Kidney capillary endothelial cell (primary cell): ENCODE results near the gene REPS1.
"Not testable (repeated sequence)": the region's sequence is repeated elsewhere in the genome, so short reads cannot be mapped to it uniquely, and the experiment has no call there.

Experiments used
- DNase-seq: peaks from one replicate; pipeline ENCODE4 v3.0.0-alpha.2; 2018; ENCODE audit warnings: low spot score

REPS1 gene

DNA sequence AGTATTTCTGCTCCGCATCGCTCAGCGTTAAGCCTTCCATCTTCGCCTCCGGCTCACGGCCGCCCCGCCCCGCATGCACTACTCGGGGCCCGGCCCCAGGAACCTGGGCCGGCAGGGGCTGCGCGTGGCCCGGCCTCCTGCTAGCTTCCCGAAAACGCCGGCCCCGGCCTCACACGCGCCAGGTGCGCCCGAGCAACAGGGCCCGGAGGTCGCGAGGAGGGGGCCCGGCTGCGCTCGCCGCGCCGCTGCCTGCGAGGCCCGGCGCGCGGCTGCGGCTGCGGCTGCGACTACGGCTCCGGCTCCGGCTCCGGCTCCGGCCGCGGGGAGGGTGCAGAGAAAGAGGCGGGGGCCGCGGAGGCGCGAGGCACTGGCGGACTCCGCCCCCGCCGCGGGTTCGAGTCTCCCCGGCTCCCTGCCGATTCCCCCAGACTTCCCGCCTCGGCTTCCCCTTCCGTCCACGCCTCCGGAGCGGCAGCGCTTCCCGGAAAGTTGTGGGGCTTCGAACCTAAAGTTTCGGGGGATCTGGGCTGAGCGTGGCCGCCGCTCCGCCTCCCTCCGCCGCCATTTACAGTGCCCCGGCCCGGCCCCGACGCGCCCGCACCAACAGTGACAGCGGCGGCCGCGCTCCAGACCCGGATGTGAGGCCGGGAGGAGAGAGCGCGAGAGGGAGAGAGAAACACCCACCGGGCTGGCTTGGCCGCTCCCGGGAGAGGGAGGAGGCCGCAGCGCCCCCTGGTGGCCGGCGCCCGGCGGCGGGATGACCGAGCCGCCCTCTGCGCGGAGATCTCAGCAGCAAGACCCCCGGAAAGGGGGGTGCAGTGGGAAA is at the start of gene REPS1:
Gene REPS1, minus strand, starts transcription at position 611 of the 826 bp plus-strand sequence. Its CDS starts 571 bp downstream, at position 40.
- peak; percentile 87 for DNase-seq

DNA sequence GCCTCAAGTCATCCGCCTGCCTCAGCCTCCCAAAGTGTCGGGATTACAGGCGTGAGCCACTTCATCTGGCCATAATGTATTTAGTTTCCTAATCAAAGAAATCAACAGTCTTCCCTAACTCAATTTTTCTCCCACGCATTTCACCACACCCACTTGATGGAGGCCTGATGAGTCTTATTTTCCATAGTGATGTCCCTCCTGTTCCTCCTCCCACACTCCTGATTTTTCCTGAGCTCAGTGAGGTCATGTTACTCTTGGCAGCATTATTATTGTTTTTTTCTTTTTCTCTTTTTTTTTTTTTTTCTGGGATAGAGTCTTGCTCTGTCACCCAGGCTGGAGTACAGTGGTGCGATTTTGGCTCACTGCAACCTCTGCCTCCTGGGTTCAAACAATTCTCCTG is 49.4 kb upstream of the REPS1 start:
- no peak for DNase-seq

- DNase-seq: peak; percentile 29
These were observed 42.3 kb upstream of the REPS1 start for GRCh38 chr6:139030228-139030963.

- peak; percentile 51 for DNase-seq
These were observed 41.6 kb upstream of the REPS1 start for GRCh38 chr6:139029470-139030227.

DNA sequence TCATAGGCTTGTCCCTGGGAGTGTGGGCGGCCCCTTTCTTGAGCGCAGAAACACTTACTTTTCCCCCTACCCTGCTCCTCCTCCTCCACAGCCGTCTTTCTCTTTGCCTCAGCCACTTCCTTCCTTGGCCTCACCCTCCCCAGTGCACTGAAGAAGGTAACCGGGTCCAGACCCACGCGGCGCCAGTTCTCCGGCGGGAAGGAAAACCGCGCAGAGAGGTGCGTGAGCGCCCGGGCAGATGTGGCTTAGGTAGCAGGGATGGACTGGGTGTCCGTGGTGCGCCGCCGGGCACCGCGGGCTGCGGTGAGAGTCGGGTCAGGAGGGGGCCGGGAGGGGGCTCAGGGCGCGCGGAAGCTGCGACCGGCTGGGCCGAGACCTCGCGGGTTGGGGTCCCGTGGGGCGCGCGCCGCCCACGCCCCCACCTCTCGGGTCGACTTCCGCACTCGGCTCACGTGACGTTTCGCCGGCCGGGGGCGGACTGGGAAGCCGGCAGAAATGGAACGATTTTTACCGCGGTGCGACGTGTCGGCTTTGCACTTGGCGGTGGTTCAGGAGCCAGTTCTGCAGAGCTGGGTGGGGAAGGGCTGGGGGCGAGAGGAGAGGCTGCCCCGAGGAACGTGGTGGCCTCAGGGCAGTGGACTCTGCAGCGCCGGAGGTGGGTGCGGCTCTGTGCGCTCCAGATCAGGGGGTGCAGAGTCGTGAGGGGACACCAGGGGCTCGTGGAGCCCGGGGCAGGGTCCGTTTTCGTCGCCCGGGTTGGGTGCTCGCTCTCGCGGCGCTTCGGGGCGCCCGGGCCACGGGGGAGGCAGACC is 40.8 kb upstream of the REPS1 start, which contains the start of gene ABRACL:
Gene ABRACL, plus strand, starts transcription at position 88 of the 812 bp plus-strand sequence. CDS start 5,416 bp downstream, outside the sequence.
- no peak for DNase-seq

DNA sequence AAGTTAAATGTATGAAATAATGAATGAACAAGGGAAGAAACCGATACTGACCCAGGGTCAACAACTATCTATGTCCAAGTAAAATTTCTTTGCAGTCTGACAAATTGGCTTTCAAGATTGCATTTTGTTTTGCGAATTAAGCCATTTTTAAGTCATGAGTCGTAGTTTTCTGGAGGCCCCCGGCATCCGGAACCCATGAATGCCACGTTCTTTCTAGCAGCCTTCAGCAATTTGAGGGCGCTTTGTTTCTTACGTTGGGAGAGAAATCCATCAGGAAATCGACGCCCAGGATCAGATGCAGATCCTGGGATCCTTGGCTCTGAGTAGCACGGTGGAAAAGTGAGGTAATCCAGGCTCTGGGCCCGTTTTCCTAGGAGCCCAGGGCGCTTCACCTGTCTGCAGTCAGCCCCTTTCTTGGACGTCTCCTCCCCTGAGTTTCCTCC is 40.2 kb upstream of the REPS1 start:
- peak; percentile 62 for DNase-seq

GRCh38 chr6:139027620-139028182 is 39.6 kb upstream of the REPS1 start:
- peak; percentile 63 for DNase-seq

- DNase-seq: not testable (repeated sequence)
These were observed 37.4 kb upstream of the REPS1 start for GRCh38 chr6:139025416-139025815.

GRCh38 chr6:139020689-139021088 is 32.6 kb upstream of the REPS1 start:
- DNase-seq: no peak

GRCh38 chr6:139019722-139020121 is 31.7 kb upstream of the REPS1 start:
- no peak for DNase-seq

- no peak for DNase-seq
These were observed 29.2 kb upstream of the REPS1 start for GRCh38 chr6:139017227-139017626.

DNA sequence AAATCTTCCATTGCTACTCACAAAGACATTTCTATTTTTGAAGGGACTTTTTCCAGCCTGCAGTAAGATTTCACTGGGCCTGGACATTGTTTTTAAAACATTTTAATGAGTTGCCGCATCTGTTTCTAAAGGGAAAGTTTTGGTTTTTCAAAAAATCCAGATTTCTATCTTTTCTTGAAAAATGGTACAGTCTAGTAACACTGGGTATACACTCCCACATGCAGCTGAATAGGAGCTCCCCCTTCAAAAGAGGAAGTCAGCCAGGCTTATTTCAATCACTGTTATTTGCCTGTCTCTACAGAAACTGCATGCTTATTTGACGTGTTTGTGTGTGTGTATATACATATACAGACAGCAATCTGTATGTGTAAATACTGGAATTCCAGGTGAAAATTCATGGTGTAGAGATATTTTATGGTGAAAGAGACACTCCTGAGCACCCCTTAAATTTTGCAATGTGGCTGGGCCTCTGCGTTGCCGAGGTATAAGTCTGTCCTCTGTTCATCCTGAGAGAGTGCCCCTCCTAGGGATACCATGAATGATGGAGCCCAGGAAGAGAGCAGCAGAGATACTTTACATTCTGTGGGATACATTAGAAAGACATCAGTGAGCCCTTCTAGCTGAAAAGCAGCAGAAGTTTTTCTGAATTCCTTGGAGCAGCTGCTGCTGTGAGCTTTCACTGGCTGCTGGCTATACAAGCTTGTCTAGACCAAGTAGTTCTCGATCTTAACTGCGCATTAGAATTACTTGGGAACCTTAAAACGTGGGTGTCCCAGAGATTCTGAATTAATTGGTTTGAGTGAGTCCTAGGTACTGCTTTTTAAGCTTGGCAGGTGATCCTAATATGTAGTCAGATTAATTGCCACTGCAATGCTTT is 28.5 kb upstream of the REPS1 start:
- no peak for DNase-seq

DNA sequence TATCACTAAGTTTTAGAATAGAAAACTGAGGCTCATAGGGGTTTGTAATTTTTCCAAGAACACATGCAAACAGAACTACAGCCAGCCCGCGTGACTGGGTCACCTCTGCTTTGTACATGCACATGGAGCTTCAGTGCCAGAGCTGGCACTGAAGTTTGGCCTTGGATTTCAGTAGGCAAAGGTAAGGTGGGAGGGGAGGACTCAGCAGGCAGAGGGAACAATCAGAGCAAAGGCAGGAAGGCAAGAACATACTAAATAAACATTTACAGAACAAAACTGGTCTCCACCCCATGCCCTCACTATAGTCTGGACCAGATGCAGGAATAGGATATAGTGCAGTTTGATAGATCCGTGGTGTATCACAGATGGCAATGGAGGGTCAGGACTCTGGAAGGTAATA is 26.9 kb upstream of the REPS1 start:
- no peak for DNase-seq

GRCh38 chr6:139013185-139013800 is 25.2 kb upstream of the REPS1 start:
- no peak for DNase-seq

- no peak for DNase-seq
These were observed 23.9 kb upstream of the REPS1 start for GRCh38 chr6:139011980-139012379.

DNA sequence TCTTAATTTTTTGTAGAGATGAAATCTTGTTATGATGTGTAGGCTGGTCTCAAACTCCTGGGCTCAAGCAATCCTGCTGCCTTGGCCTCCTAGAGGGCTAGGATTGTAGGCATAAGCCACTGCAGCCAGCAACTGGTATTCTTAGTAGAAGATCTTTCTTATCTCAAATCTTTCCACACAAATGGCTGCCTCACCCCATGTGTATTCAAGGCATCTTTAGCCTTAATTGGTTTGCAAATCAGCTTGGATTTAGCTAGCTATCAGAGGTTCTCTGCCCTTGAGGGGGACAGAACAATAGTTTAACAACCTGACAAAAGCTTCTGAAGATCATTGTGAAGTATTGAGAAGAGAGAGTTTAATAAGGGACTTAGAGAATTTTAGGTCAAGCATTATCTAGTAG is 22.6 kb upstream of the REPS1 start:
- DNase-seq: no peak

DNA sequence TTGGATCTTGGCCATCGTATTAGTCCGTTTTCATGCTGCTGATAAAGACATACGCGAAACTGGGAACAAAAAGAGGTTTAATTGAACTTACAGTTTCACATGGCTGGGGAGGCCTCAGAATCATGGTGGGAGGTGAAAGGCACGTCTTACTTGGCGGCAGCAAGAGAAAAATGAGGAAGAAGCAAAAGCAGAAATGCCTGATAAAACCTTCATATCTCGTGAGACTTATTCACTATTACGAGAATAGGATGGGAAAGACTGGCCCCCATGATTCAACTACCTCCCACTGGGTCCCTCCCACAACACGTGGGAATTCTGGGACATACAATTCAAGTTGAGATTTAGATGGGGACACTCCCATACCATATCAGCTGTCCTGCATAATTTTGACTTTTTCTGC is 20.1 kb upstream of the REPS1 start:
- no peak for DNase-seq

DNA sequence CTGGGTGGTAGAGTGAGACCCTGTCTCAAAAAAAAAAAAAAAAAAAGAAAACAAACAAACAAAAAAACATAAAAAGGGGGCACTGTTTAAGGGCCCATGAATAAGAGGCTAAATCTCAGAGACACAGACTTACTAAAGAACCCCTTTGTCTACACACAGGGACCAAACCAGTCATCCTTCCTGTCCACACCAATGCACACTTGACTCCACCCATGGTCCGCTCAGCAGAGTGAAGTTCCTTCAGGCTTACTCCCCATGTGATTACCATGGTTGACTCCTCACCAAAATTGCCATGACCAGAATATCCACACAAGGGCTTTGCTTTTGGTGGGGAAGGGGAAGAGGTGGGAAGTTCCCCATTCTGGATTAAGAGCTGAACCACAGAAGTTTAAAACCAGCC is 19.4 kb upstream of the REPS1 start:
- DNase-seq: no peak

DNA sequence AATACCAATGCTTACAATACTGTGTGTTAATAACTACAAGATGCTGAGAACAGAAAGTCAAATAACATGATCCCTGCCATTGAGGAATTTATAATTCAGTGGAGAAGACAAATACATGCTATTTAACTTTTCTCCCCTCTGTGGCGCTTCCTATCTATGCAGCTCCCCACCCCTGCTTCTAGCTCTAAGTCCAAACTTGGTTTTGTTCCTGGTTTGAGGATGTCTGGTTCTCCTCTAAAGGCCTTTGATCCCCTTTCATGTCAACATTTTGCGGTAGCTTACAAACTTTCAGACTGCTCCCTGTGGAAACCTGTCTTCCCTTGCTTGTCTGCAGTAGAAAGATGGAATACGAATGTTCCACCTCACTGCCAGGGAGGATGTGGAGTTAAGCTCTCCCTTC is 18.4 kb upstream of the REPS1 start:
- no peak for DNase-seq

DNA sequence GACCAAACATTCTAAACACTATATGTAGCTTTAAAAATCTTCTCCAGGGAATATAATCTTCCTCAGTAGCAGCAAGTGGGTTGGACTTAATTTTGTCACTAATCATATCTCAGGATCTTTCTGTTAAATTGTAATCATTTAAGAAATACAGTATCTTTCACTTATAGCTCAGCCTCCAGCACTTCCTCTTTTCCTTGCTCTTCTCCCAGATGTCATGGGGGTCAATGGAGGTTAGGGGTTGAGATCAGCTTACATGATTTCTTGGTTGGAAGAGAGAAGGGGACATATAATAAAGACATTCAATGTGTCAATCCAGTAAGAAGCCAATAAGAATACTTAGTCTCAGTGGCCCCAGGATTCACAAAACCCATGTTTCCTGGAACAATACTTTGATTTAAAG is 15.7 kb upstream of the REPS1 start:
- no peak for DNase-seq
